ENCODE data around the gene CDADC1. TPM values are rescaled to one million over a fixed set of nuclear protein-coding genes. Genes with fewer than 3 reads are reported as not detected.

Gene CDADC1
- total RNA-seq, 1 donor from 2014 or later: 6.9 TPM

GRCh38 chr13:49297338-49297737 is 49.6 kb downstream of the CDADC1 start:
- Histone ChIP-seq H3K9me3 (no peaks in the 10 kb centered on the region), H3K27ac (no peak overlapping the region), H3K27me3 (no peaks in the 10 kb centered on the region), H3K36me3 (no peaks in the 10 kb centered on the region), H3K4me1 (peaks cover 15% of the 10 kb centered on the region), H3K4me3 (no peak overlapping the region)
- intact Hi-C loops (cut with DNase I): no loop called here
- TF ChIP-seq POLR2AphosphoS5 (IDR thresholded peaks at IDR 0.05; ENCODE audit: insufficient read depth in 1 of 2, low read depth in 1 of 2): no peak
- TF ChIP-seq CTCF (IDR thresholded peaks at IDR 0.05): no peak
- TF ChIP-seq POLR2A (IDR thresholded peaks at IDR 0.05): no peak
- no peak for DNase-seq (ENCODE audit: extremely low spot score in 2 of 2)

GRCh38 chr13:49298416-49298815 is 50.7 kb downstream of the CDADC1 start:
- intact Hi-C loops (cut with DNase I): no loop called here
- H3K27ac ChIP-seq: no peak overlapping the region
- no peak overlapping the region for H3K4me3 ChIP-seq
- peaks cover 21% of the 10 kb centered on the region for H3K4me1 ChIP-seq
- H3K9me3 ChIP-seq: no peaks in the 10 kb centered on the region
- no peak for DNase-seq (ENCODE audit: extremely low spot score in 2 of 2)
- TF ChIP-seq CTCF (IDR thresholded peaks at IDR 0.05) (no peak), POLR2A (IDR thresholded peaks at IDR 0.05) (no peak)
- H3K27me3 ChIP-seq: no peaks in the 10 kb centered on the region
- H3K36me3 ChIP-seq: no peaks in the 10 kb centered on the region

- TF ChIP-seq CTCF (IDR thresholded peaks at IDR 0.05): no peak
- no peak for TF ChIP-seq POLR2AphosphoS5 (IDR thresholded peaks at IDR 0.05; ENCODE audit: insufficient read depth in 1 of 2, low read depth in 1 of 2)
- no peak for TF ChIP-seq POLR2A (IDR thresholded peaks at IDR 0.05)
- no peak for DNase-seq (ENCODE audit: extremely low spot score in 2 of 2)
- Histone ChIP-seq H3K27me3 (no peaks in the 10 kb centered on the region), H3K4me1 (peaks cover 21% of the 10 kb centered on the region), H3K4me3 (no peak overlapping the region), H3K36me3 (no peaks in the 10 kb centered on the region), H3K27ac (no peak overlapping the region), H3K9me3 (no peaks in the 10 kb centered on the region)
- intact Hi-C loops (cut with DNase I): no loop called here
These were observed 51.3 kb downstream of the CDADC1 start for GRCh38 chr13:49298903-49299605.

- TF ChIP-seq POLR2AphosphoS5 (IDR thresholded peaks at IDR 0.05; ENCODE audit: insufficient read depth in 1 of 2, low read depth in 1 of 2) (no peak), POLR2A (IDR thresholded peaks at IDR 0.05) (no peak), CTCF (IDR thresholded peaks at IDR 0.05) (no peak)
- Histone ChIP-seq H3K27me3 (no peaks in the 10 kb centered on the region), H3K4me1 (peaks cover 27% of the 10 kb centered on the region), H3K36me3 (no peaks in the 10 kb centered on the region), H3K4me3 (no peak overlapping the region), H3K9me3 (no peaks in the 10 kb centered on the region), H3K27ac (no peak overlapping the region)
- intact Hi-C loops (cut with DNase I): loop anchor here (2.0 to 5.0 kb wide), 2 partner anchors 137 to 302 kb away; no protein-coding TSS in a partner anchor
- no peak for DNase-seq (ENCODE audit: extremely low spot score in 2 of 2)
These were observed 52.6 kb downstream of the CDADC1 start for GRCh38 chr13:49300276-49300675.

All from vagina (tissue), 2 donors.